HepG2 (cell line): Measurements from ENCODE around the gene WDR49.

ENCODE experiments used
- JARID2 ChIP-seq: sonication (generic); formaldehyde crosslinking; IDR thresholded peaks from 2 replicates; pipeline ENCODE4 v1.8.1; 2023; ENCODE audit warnings: missing genetic modification reagents, inconsistent platforms; ENCODE audit not compliant: insufficient replicate concordance
- MTA3 ChIP-seq: sonication (generic); formaldehyde crosslinking; IDR thresholded peaks from 2 replicates; pipeline ENCODE4 v1.4.0; 2020; ENCODE audit warnings: missing genetic modification reagents
- NBN ChIP-seq: fragments of 450-650 bp; conservative IDR thresholded peaks from 2 replicates; pipeline ENCODE4 v1.6.1; 2017
- NFIB ChIP-seq: sonication (generic); formaldehyde crosslinking; IDR thresholded peaks from 2 replicates; pipeline ENCODE4 v1.9.0; 2021; ENCODE audit warnings: missing genetic modification reagents, mild to moderate bottlenecking, borderline replicate concordance
- POLR2A ChIP-seq, 2 experiments: IDR thresholded peaks; 2 replicates each; pipeline ENCODE4 v1.6.1; 2011; ENCODE audit warnings: low read depth in 2 of 2, low read length in 2 of 2, mild to moderate bottlenecking in 1 of 2, moderate library complexity in 1 of 2; ENCODE audit not compliant: insufficient read depth in 1 of 2
- POLR2AphosphoS2 ChIP-seq: IDR thresholded peaks from 2 replicates; pipeline ENCODE4 v1.6.1; 2011; ENCODE audit warnings: low read depth, low read length, improper control_type of control experiment
- SMC3 ChIP-seq: IDR thresholded peaks from 2 replicates; pipeline ENCODE4 v1.6.1; 2011; ENCODE audit warnings: low read length, improper control_type of control experiment
- TF ChIP-seq, protein P1 (sequence below): sonication (generic); formaldehyde crosslinking; IDR thresholded peaks from 2 replicates; pipeline ENCODE4 v1.4.0; 2020; ENCODE audit warnings: mild to moderate bottlenecking, low read depth, missing genetic modification reagents

GRCh38 chr3:167602041-167602440 lies 51.7 kb downstream of the WDR49 start:
- TF ChIP-seq NFIB: no peak
- no peak for TF ChIP-seq NBN
- no peak for TF ChIP-seq SMC3
- no peak for TF ChIP-seq POLR2AphosphoS2
- TF ChIP-seq, protein P1, sequence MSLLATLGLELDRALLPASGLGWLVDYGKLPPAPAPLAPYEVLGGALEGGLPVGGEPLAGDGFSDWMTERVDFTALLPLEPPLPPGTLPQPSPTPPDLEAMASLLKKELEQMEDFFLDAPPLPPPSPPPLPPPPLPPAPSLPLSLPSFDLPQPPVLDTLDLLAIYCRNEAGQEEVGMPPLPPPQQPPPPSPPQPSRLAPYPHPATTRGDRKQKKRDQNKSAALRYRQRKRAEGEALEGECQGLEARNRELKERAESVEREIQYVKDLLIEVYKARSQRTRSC (CRISPR knock-in tag): no peak
- no peak for TF ChIP-seq MTA3 (CRISPR knock-in tag)
- TF ChIP-seq POLR2A (IDR thresholded peaks at IDR 0.05; ENCODE audit: insufficient read depth in 1 of 2, low read depth in 2 of 2, low read length in 2 of 2): no peak
- TF ChIP-seq JARID2: no peak
